Lower lobe of right lung (tissue), 2 donors: Measurements from ENCODE around the gene NISCH. TPM values are rescaled to one million over a fixed set of nuclear protein-coding genes. Genes with fewer than 3 reads are reported as not detected.
A peak's percentile ranks its signal among the peaks of the same experiment; 100 is the strongest.

Experiments
- ATAC-seq, 2 donors: fragments of 200-7000 bp; cut with Tn5 transposase; one replicate each; pipeline ENCODE4 v1.9.1; 2020 to 2022; ENCODE audit warnings: mild to moderate bottlenecking in 2 of 2, moderate library complexity in 2 of 2
- DNase-seq: peaks from one replicate; pipeline ENCODE4 v3.0.0-alpha.2; 2020
- H3K27ac ChIP-seq: fragments of 200-600 bp; one replicate; pipeline ENCODE4 v1.8.0; 2022
- H3K27me3 ChIP-seq: fragments of 200-600 bp; one replicate; pipeline ENCODE4 v1.8.0; 2022; ENCODE audit warnings: low read depth
- H3K36me3 ChIP-seq: fragments of 200-600 bp; one replicate; pipeline ENCODE4 v1.8.0; 2022; ENCODE audit warnings: mild to moderate bottlenecking
- H3K4me1 ChIP-seq: fragments of 200-600 bp; one replicate; pipeline ENCODE4 v1.8.0; 2022
- H3K4me3 ChIP-seq: fragments of 200-600 bp; one replicate; pipeline ENCODE4 v1.8.0; 2022; ENCODE audit warnings: mild to moderate bottlenecking
- H3K9me3 ChIP-seq: fragments of 200-600 bp; one replicate; pipeline ENCODE4 v1.8.0; 2022
- intact Hi-C: fragments of 100-400 bp; cut with DNase I; formaldehyde crosslinking; loops from one replicate; pipeline ENCODE4 v1.11.0; 2022
- total RNA-seq: library from RNA; stranded (reverse); fragmentation: NEBNext Ultra II Directional; extraction: Animal tissue kit (Norgen Biotek cat#: 25700); gene quantifications from one replicate; pipeline ENCODE4 v1.2.1, GENCODE V29; 2021
- TF ChIP-seq, protein P1 (sequence below): fragments of 200-600 bp; IDR thresholded peaks from one replicate; pipeline ENCODE4 v1.8.0; 2022; ENCODE audit warnings: antibody characterized with exemption, mild to moderate bottlenecking
- donor health status: DM: no; HTN: yes; CAD: no; lungs with severe emphysema.

The NISCH gene
- total RNA-seq, 1 donor from 2014 or later: 90.2 TPM

DNA sequence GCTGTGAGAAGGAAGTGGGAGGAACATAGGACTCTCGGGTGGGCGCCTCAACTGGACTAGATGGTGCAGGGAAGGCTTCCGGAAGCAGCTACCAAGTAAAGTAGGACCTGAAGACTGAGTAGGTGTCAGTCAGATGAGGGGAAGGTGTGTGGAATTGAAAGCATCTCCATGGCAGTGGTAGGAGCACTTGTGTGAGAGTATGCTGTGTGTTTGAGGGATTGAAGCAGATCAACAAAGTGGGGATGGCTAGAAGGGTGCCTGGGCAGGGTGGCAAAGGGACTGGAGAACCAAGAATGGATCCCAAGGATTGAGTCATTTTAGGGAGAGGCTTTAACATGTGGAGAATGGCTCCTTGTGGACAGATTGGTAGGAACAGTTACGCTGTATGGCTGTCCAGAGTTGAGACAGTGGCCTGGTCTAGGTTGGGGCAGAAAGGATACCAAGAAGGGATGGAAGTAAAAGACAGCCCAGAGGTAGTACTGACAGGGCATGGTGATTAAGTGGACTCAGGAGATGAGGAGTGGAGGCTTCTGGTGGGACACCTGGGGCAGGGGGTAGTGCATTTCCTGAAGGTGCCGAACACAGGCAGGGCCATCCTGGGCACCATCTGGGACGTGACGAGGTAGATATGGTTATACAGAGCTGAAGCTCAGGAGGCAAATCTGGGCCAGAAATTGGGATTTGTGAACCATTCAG is 82.5 kb downstream of the NISCH start:
- Histone ChIP-seq H3K4me3 (peak overlapping the region; percentile 68), H3K36me3 (peaks cover 22% of the 10 kb centered on the region), H3K27me3 (no peaks in the 10 kb centered on the region), H3K27ac (peak overlapping the region; percentile 89), H3K4me1 (peaks cover 58% of the 10 kb centered on the region), H3K9me3 (no peaks in the 10 kb centered on the region)
- DNase-seq: no peak
- no peak for ATAC-seq
- TF ChIP-seq, protein P1, sequence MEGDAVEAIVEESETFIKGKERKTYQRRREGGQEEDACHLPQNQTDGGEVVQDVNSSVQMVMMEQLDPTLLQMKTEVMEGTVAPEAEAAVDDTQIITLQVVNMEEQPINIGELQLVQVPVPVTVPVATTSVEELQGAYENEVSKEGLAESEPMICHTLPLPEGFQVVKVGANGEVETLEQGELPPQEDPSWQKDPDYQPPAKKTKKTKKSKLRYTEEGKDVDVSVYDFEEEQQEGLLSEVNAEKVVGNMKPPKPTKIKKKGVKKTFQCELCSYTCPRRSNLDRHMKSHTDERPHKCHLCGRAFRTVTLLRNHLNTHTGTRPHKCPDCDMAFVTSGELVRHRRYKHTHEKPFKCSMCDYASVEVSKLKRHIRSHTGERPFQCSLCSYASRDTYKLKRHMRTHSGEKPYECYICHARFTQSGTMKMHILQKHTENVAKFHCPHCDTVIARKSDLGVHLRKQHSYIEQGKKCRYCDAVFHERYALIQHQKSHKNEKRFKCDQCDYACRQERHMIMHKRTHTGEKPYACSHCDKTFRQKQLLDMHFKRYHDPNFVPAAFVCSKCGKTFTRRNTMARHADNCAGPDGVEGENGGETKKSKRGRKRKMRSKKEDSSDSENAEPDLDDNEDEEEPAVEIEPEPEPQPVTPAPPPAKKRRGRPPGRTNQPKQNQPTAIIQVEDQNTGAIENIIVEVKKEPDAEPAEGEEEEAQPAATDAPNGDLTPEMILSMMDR: no peak
- intact Hi-C loops: no loop called here

DNA sequence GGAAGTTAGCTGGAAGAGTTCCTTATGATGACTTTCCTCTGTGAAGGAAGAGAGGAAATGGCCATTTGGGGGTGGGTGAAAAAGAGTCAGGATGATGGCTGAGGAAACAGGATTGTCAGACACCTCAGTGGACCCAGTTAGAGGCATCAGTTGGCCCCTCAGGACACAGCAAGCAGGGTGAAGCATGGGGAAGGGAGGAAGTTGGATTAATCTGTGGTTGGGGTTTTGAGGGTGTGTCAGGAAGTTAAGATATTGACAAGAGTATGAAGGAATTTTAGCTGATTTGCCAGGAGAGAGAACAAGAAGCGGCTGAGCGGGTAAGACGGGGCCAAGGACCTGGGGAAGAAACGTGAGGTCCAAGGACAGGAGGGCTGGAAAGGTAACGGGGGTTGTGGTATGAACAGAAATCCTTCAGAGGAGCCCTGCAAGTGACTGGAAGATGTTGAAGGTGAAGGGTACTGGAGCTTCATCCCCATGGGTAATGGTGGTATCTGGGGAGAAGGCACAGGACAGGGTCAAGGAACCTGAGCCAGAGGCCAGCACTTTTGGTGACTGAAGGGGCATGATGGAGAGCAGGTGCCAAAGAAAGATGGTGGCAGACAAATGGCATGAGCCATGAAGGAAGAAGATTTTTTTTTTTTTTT is 83.7 kb downstream of the NISCH start:
- intact Hi-C loops: no loop called here
- Histone ChIP-seq H3K36me3 (peaks cover 31% of the 10 kb centered on the region), H3K9me3 (no peaks in the 10 kb centered on the region), H3K4me3 (no peak overlapping the region), H3K27me3 (no peaks in the 10 kb centered on the region), H3K4me1 (peaks cover 53% of the 10 kb centered on the region), H3K27ac (no peak overlapping the region)
- TF ChIP-seq, protein P1: no peak
- ATAC-seq: no peak
- no peak for DNase-seq

DNA sequence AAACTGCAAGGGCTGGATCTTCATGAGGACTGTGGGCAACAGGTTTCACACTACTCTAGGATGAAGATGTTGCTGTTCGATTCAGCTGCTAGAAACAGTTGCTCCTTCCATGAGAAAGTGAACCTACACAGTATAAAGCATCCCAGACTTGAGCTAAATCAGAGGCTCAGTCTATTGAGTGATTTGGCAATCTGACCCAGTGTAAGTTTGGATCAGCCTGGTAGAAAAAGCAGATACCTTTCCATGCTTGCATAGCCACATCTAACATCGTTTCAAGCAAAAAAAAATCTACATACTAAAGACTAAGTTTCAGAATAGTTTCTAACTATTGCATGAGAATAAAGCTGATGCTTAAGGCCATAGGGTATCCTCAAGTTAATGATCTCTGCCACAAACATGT is 85.6 kb downstream of the NISCH start:
- H3K9me3 ChIP-seq: no peaks in the 10 kb centered on the region
- H3K27ac ChIP-seq: no peak overlapping the region
- intact Hi-C loops: no loop called here
- peaks cover 36% of the 10 kb centered on the region for H3K4me1 ChIP-seq
- DNase-seq (no peak), ATAC-seq (no peak)
- TF ChIP-seq, protein P1: no peak
- H3K27me3 ChIP-seq: no peaks in the 10 kb centered on the region
- H3K4me3 ChIP-seq: no peak overlapping the region
- peaks cover 43% of the 10 kb centered on the region for H3K36me3 ChIP-seq

Other genes starting within 250 kb of the NISCH start
- 1.0 TPM for gene TLR9, start 230.0 kb upstream of the NISCH start, total RNA-seq
- 62.2 TPM for gene TWF2, start 216.4 kb upstream of the NISCH start, total RNA-seq
- 53.4 TPM for gene PPM1M, start 209.8 kb upstream of the NISCH start, total RNA-seq
- gene WDR82, start 177.0 kb upstream of the NISCH start, total RNA-seq: 60.2 TPM
- gene GLYCTK, start 167.8 kb upstream of the NISCH start, total RNA-seq: 9.5 TPM
- gene DNAH1, start 139.3 kb upstream of the NISCH start, total RNA-seq: 16.4 TPM
- gene BAP1, start 45.6 kb upstream of the NISCH start, total RNA-seq: 61.9 TPM
- 7.7 TPM for gene PHF7, start 44.9 kb upstream of the NISCH start, total RNA-seq
- gene SEMA3G, start 10.5 kb upstream of the NISCH start, total RNA-seq: 23.6 TPM
- gene TNNC1, start 1.6 kb upstream of the NISCH start, total RNA-seq: 44.0 TPM
- 133 TPM for gene STAB1, start 39.7 kb downstream of the NISCH start, total RNA-seq
- gene NT5DC2, start 78.3 kb downstream of the NISCH start, total RNA-seq: 28.5 TPM
- gene UQCC5, start 81.0 kb downstream of the NISCH start, total RNA-seq: 16.3 TPM
- 88.3 TPM for gene PBRM1, start 230.3 kb downstream of the NISCH start, total RNA-seq
- 35.2 TPM for gene GNL3, start 230.4 kb downstream of the NISCH start, total RNA-seq